ENCODE results near the gene FOXP1. TPM values are rescaled to one million over a fixed set of nuclear protein-coding genes. Genes with fewer than 3 reads are reported as not detected.

FOXP1 gene
- total RNA-seq, 1 donor from 2014 or later = 41.2 TPM

DNA sequence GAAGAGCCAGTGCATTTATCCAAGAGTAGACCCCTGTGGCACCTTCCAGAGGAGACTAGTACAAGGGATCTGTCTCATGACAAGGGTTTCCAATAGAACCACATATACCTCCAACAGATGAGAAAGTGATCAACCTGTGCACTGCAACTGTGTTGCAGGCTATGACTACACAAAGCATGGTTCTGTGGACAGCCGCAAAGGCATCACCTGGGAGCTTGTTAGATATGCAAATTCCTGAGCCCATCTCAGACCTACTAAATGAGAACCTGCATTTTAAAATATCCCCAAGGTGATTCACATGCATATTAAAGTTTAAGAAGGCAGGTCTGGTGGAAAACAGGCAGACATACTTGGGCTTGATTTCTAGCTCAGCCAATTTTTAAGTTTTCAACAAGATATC is 368.7 kb downstream of the FOXP1 start:
- TF ChIP-seq, protein P1, sequence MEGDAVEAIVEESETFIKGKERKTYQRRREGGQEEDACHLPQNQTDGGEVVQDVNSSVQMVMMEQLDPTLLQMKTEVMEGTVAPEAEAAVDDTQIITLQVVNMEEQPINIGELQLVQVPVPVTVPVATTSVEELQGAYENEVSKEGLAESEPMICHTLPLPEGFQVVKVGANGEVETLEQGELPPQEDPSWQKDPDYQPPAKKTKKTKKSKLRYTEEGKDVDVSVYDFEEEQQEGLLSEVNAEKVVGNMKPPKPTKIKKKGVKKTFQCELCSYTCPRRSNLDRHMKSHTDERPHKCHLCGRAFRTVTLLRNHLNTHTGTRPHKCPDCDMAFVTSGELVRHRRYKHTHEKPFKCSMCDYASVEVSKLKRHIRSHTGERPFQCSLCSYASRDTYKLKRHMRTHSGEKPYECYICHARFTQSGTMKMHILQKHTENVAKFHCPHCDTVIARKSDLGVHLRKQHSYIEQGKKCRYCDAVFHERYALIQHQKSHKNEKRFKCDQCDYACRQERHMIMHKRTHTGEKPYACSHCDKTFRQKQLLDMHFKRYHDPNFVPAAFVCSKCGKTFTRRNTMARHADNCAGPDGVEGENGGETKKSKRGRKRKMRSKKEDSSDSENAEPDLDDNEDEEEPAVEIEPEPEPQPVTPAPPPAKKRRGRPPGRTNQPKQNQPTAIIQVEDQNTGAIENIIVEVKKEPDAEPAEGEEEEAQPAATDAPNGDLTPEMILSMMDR (IDR thresholded peaks at IDR 0.05; ENCODE audit: borderline replicate concordance) = no peak
- H3K4me3 ChIP-seq = no peak overlapping the region
- no peaks in the 10 kb centered on the region for H3K27me3 ChIP-seq (ENCODE audit: low read depth)
- no peak for DNase-seq
- peaks cover 13% of the 10 kb centered on the region for H3K4me1 ChIP-seq
- no peaks in the 10 kb centered on the region for H3K36me3 ChIP-seq
- H3K27ac ChIP-seq (replicated peaks) = no peak overlapping the region
- H3K9me3 ChIP-seq (replicated peaks) = no peaks in the 10 kb centered on the region
- intact Hi-C loops (cut with micrococcal nuclease) = no loop called here

DNA sequence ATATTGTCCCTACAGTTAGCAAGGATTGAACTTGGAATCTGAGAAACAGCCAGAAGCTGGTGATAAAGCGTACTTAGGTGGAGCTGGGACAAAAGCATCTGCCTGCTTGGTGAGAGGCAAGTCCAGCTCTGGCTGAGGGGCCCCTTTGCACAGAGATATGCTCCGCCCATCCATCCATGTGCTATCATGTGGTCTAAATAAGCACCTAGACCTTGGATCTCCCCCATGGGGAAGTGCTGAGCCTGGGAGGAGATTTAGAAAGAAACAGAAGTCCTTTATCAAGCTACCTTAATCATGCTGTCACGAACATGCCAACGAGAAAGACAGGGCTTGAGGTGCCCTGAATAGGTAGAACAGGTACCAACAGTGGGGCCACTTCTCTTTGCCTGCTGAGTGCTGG is 369.5 kb downstream of the FOXP1 start:
- H3K9me3 ChIP-seq (replicated peaks) = no peaks in the 10 kb centered on the region
- H3K4me1 ChIP-seq = peaks cover 21% of the 10 kb centered on the region
- DNase-seq = no peak
- H3K36me3 ChIP-seq = no peaks in the 10 kb centered on the region
- H3K27ac ChIP-seq (replicated peaks) = no peak overlapping the region
- TF ChIP-seq, protein P1 (IDR thresholded peaks at IDR 0.05; ENCODE audit: borderline replicate concordance) = no peak
- no peak overlapping the region for H3K4me3 ChIP-seq
- intact Hi-C loops (cut with micrococcal nuclease) = no loop called here
- H3K27me3 ChIP-seq (ENCODE audit: low read depth) = no peaks in the 10 kb centered on the region

DNA sequence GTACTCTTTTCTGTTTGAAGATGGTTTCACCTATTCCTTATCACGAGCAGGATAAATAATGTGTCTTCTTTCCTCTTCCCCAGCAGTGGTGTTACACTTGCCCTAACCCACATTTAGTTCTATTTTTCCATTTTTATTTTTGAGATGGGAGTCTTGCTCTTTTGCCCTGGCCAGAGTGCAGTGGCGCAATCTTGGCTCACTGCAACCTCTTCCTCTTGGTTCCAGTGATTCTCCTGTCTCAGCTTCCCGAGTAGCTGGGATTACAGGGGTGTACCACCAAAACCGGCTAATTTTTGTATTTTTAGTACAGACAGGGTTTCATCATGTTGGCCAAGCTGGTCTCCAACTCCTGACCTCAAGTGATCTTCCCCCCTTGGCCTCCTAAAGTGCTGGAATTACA is 372.4 kb downstream of the FOXP1 start:
- peak overlapping the region; percentile 67 for H3K27ac ChIP-seq (replicated peaks)
- TF ChIP-seq, protein P1 (IDR thresholded peaks at IDR 0.05; ENCODE audit: borderline replicate concordance) = no peak
- no peak overlapping the region for H3K4me3 ChIP-seq
- H3K27me3 ChIP-seq (ENCODE audit: low read depth) = no peaks in the 10 kb centered on the region
- peak; percentile 29 for DNase-seq
- no peaks in the 10 kb centered on the region for H3K36me3 ChIP-seq
- H3K9me3 ChIP-seq (replicated peaks) = no peaks in the 10 kb centered on the region
- intact Hi-C loops (cut with micrococcal nuclease) = no loop called here
- H3K4me1 ChIP-seq = peaks cover 47% of the 10 kb centered on the region

DNA sequence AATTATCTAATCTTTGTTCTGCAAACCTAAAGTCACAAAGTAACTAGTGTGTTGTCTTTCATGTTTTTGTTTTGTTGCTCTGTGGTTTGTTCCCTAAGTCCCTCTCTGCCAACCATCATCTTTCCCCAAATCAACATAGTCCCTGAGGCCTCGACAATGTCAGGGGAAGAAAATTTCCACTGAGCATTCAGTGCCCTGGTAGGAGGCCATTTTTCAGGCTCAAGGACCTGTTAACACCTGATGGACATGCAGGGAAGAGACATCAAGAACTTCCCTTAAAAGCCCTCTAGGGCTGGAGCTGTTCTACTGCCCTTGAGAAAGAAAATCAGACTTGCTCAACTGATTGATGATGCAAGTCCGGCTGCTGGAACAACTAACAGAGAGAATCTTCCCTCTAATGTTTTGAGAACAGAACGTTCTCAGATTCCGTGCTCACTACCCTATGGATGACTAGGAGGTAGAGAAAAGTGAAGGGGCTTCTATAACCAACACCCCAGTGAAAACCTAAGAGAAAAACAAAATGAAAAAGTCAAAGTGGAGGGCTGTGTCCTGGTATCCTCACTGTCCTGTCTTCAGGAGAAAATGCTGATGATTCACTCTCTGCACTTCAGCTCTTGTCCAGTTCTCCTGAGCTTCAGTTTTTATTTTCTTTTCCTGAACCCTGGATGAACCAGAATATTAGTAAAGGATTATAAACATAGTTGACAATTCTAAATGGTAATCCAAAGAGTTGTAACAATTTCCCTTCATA is 373.1 kb downstream of the FOXP1 start:
- Histone ChIP-seq H3K27me3 (ENCODE audit: low read depth) (no peaks in the 10 kb centered on the region), H3K4me1 (peaks cover 47% of the 10 kb centered on the region), H3K4me3 (no peak overlapping the region), H3K27ac (replicated peaks) (peak overlapping the region; percentile 67), H3K9me3 (replicated peaks) (no peaks in the 10 kb centered on the region), H3K36me3 (no peaks in the 10 kb centered on the region)
- no peak for DNase-seq
- intact Hi-C loops (cut with micrococcal nuclease) = no loop called here
- TF ChIP-seq, protein P1 (IDR thresholded peaks at IDR 0.05; ENCODE audit: borderline replicate concordance) = no peak

DNA sequence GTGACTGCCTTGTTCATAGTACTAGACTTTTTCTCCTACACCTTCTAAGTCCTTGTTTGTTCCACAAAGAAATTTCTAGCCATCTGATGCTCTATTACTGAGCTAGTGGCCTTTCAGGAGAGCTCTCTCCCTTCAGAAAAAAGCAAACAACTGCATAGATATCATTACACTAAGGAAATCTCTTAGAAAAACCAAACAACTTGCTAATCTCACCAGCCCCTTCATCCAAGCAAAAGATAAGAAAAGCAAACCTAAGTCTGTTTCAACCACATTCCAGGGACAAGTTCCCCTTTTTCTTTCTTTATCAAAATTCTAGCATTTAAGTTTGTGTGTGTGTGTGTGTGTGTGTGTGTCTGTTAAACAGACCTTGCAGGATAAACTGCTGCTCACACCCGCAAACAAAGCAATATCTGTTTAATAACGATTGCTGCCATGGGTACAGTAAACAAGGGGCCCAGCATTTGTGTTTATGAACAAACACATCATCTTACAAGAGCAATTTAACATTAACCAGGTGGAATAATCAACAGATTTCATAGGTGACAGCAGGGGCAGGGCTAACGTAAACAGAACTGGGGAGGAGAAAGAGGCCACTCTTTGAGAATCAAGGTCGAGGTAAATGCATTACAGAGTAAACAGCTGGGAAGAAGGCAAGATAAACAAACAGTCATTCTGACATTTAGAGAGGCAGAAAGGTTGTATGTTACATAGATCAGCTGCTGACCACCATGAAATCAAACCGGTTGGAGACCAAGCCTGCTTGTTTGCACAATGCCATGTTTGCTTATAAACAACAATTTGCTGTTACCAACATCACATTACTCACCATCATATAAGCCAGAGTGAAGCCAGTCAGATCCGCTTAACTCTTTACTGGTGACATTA is 375.1 kb downstream of the FOXP1 start:
- TF ChIP-seq, protein P1 (IDR thresholded peaks at IDR 0.05; ENCODE audit: borderline replicate concordance) = no peak
- no peaks in the 10 kb centered on the region for H3K36me3 ChIP-seq
- intact Hi-C loops (cut with micrococcal nuclease) = no loop called here
- peak overlapping the region; percentile 67 for H3K27ac ChIP-seq (replicated peaks)
- H3K9me3 ChIP-seq (replicated peaks) = no peaks in the 10 kb centered on the region
- H3K4me1 ChIP-seq = peaks cover 57% of the 10 kb centered on the region
- no peak for DNase-seq
- no peak overlapping the region for H3K4me3 ChIP-seq
- H3K27me3 ChIP-seq (ENCODE audit: low read depth) = no peaks in the 10 kb centered on the region
